ES-I3 (cell line): ENCODE measurements around the gene HS3ST4.

ENCODE experiments used
- H3K36me3 ChIP-seq: 2 replicates; pipeline ENCODE4 v1.6.1; 2013; ENCODE audit warnings: mild to moderate bottlenecking, low read length, control low read depth, moderate library complexity; ENCODE audit not compliant: insufficient read depth
- H3K4me1 ChIP-seq: 2 replicates; pipeline ENCODE4 v1.6.1; 2013; ENCODE audit warnings: mild to moderate bottlenecking, control low read depth, low read length; ENCODE audit not compliant: insufficient read depth
- H3K9ac ChIP-seq: 2 replicates; pipeline ENCODE4 v1.6.1; 2013; ENCODE audit warnings: low read depth, mild to moderate bottlenecking, low read length, moderate library complexity
- H3K9me3 ChIP-seq: 2 replicates; pipeline ENCODE4 v1.6.1; 2013; ENCODE audit warnings: mild to moderate bottlenecking, low read length, moderate library complexity; ENCODE audit not compliant: control insufficient read depth, insufficient read depth

Gene HS3ST4

DNA sequence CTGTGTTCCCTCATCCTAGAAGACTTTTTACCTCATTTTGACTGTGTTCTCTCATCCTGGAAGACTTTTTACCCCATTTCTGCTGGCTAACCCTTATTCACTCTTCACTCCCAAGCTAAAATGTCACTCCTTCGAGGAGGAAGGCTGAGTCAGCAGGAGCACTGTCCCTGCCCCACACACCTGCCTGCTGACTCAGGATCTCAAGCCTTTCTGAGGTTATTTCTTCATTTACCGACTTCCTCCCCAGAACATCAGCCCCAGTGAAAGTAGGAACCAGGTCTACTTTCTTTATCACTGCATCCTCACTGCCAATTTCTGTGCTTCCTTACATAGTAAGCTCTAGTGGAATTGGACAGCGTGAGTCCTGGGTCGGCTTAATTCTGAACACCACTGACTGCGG, 220.6 kb downstream of the HS3ST4 start:
- Histone ChIP-seq H3K9me3 (no peaks in the 10 kb centered on the region), H3K36me3 (no peaks in the 10 kb centered on the region), H3K4me1 (peaks cover 9% of the 10 kb centered on the region; the same call in 1 of the 2 replicates), H3K9ac (no peak overlapping the region)

DNA sequence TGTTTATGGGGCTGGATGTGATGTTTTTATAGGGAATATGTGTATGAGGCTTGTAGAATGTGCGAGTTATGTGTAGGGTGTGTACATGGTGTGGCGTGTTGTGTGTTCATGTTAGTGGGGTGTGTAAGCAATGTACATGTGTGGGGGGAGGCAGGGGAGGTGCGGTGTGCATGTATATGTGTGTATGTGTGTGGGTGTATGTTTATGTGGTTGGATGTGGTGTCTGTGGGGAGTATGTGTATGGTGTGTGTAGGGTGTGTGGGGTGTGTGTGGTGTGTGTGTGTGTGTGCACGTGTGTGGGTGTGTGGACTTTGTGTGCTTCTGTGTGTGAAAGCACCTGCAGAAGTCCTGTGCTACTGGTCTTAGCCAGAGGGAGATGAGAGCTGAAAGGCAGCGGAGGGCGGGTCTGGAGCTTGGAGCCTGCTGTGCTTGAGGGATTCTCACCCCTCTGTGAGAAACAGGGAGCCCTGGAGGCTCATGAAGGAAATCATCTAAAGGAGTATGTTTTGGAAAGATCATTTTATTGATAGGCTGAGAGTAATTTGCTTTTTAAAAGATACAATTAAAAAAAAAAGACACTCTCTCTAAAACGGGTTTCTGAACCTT, 222.7 kb downstream of the HS3ST4 start:
- Histone ChIP-seq H3K9ac (no peak overlapping the region), H3K4me1 (peaks cover 9% of the 10 kb centered on the region; the same call in 1 of the 2 replicates), H3K36me3 (no peaks in the 10 kb centered on the region), H3K9me3 (no peaks in the 10 kb centered on the region)

DNA sequence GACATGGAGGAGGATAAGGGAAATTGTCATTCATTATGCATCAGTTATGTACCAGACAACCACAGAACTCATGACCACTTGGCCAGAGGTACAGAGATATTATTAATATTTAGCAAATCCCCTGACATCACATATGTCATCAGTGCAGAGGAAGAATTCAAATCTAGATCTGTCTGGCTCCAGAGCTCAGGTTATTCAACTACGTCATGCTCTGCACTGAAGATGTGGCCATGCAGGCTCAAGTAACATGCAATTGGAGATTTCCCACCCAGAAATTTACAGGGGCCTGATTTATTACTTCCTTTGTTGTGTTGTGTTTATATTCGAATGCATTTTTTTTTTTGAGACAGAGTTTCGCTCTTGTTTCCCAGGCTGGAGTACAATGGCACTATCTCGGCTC, 224.3 kb downstream of the HS3ST4 start:
- H3K9ac ChIP-seq, result no peak overlapping the region
- no peaks in the 10 kb centered on the region for H3K9me3 ChIP-seq
- peaks cover 9% of the 10 kb centered on the region; the same call in 1 of the 2 replicates for H3K4me1 ChIP-seq
- H3K36me3 ChIP-seq, result no peaks in the 10 kb centered on the region

DNA sequence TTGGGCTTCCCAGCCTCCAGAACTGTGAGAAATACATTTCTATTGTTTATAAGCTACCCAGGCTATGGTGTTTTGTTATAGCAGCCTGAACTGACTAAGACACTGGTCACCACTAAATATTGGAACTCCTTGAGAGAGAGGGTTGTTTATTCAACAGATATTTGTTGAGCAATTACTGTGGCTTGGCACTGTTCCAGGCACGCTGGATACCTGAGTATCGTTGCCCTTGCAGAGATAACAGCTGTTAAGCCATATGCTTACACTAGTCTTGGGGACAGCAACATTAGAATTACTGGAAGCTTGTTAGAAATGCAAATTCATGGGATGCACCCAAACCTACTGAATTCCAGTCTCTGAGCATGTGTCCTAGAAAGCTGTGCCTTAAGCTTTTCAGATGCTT, 230.7 kb downstream of the HS3ST4 start:
- no peaks in the 10 kb centered on the region for H3K9me3 ChIP-seq
- no peaks in the 10 kb centered on the region for H3K36me3 ChIP-seq
- no peak overlapping the region for H3K9ac ChIP-seq
- H3K4me1 ChIP-seq, result no peaks in the 10 kb centered on the region

DNA sequence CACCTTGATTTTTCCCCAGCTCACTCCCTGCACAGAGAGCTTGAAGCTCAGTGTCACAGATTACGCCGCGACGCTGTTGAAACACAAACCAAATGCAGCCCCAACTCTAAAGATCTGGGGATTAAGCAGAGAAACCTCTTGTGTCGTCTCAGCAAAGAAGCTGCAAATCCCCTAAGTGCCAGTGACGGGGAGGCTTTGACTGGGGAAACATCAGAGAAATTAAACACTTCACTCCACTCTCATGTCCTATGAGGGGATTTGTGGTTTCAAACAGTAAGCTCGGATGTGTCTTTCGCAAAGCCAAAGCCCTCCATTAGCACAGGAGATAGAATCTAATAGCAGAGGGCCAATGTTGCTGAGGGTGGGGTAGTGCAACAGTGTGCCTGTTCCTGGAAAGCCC, 233.7 kb downstream of the HS3ST4 start:
- H3K9me3 ChIP-seq, result no peaks in the 10 kb centered on the region
- no peaks in the 10 kb centered on the region for H3K36me3 ChIP-seq
- no peak overlapping the region for H3K9ac ChIP-seq
- H3K4me1 ChIP-seq, result no peaks in the 10 kb centered on the region

DNA sequence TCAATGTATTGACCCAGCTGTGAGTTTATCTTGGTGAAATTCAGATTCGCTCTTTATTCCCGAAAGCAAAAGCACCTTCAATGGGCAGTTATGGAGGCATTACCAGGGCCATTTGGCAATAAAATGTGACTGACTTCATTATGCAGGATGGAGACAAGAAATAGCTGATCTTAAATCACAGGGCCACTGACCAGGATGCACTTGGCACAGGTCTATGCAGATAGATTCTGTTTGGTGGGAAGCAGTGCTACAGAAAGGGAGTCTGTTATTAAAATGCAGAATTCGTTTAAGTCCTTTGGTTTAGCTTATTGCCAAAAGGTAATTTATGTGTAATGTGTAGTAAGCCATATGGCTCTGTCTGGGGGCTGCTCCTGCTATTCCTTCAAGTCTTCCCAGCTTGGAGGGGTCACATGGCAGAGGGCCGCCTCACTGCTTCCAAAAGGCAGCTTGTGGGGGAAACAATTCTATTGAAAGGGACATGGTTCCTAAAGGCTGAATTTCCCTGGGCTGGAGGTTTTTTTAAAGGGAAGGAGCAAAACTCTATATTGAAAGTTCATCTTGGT, 239.8 kb downstream of the HS3ST4 start:
- Histone ChIP-seq H3K4me1 (no peaks in the 10 kb centered on the region), H3K9me3 (no peaks in the 10 kb centered on the region), H3K9ac (no peak overlapping the region), H3K36me3 (no peaks in the 10 kb centered on the region)

DNA sequence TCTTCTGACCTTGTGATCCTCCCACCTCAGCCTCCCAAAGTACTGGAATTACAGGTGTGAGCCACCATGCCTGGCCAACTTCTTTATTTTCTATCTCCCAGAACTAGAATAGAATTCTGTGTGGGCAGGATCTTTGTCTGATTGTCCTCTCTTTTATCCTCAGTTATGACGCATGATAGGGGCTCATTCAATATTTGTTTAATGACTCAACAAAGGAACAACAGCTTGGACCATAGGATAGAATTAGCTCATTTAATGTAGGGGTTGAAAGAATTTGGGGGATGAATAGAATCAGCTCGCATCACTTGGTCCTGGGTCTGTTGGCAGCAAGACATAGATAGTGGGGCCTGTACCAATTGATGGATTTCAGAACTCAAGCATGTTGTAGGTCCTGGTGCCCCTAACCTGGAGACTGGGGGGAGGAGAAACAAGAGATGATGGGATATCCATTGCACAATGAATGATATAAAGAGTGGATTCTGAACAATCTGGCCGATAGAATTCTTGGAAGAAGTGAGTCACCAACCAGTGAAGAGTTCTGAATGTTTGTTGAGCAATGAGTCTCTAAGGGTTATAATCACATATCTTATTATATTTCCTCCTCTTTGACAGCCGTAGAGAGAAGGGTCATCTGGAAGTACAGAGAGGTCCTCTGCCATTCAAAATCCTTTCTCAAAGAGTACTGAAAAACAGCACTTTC, 250.2 kb downstream of the HS3ST4 start:
- Histone ChIP-seq H3K9ac (no peak overlapping the region), H3K9me3 (peaks cover 9% of the 10 kb centered on the region), H3K36me3 (no peaks in the 10 kb centered on the region), H3K4me1 (no peaks in the 10 kb centered on the region)

DNA sequence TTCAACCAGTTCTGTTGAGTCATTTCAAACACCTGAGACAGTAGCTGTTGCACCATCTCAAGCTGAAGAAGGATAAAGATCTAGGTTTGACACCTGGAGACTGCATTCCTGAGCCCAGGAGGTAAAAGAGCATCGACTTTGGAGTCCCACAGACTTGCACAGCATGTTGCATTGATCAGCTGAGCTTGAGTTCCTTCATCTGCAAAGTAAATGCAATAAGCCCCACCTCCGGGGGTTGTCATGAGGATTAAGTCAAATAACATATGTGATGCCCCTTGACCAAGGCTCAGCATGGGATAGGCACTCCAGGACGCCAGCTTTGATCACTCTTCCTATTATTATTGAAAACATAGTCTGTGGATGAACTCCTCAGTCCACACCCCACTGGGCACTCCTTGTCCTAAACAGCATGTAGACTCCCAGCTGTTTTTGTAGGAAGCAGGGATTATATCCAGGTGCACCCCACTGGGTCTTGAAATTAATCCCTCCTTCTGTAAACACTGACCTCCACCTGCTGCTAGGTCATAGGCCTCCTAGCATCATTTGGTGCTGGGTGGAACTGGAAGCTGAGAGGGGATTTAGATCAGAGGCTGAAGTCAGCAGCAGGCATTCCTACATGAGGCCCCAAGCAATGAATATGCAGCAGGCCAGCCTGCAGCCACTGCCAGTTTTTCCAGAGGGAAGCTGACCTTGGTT, 259.0 kb downstream of the HS3ST4 start:
- no peaks in the 10 kb centered on the region; the same call in 1 of the 2 replicates for H3K9me3 ChIP-seq
- H3K4me1 ChIP-seq, result peaks cover 29% of the 10 kb centered on the region; the same call in 1 of the 2 replicates
- no peaks in the 10 kb centered on the region for H3K36me3 ChIP-seq
- no peak overlapping the region for H3K9ac ChIP-seq

DNA sequence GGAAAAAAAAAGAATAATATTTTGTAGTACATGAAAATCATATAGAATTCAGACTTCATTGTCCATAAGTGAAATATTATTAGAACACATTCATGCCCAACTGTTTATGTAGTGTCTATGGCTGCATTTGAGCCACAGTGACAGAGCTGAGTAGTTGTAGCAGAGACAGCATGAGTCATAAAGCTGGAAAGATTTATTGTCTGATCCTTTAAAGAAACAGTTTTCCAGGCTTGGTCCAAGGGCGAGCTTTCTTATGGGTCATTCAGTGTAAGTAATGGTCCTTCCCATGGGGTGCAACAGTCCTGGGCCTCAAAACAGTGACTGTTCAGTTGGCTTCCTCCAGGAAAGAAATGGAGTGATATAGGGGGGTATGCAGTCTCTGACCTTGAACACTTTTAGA, 260.2 kb downstream of the HS3ST4 start:
- no peak overlapping the region for H3K9ac ChIP-seq
- no peaks in the 10 kb centered on the region for H3K9me3 ChIP-seq
- H3K36me3 ChIP-seq, result no peaks in the 10 kb centered on the region
- peaks cover 29% of the 10 kb centered on the region; the same call in 1 of the 2 replicates for H3K4me1 ChIP-seq

DNA sequence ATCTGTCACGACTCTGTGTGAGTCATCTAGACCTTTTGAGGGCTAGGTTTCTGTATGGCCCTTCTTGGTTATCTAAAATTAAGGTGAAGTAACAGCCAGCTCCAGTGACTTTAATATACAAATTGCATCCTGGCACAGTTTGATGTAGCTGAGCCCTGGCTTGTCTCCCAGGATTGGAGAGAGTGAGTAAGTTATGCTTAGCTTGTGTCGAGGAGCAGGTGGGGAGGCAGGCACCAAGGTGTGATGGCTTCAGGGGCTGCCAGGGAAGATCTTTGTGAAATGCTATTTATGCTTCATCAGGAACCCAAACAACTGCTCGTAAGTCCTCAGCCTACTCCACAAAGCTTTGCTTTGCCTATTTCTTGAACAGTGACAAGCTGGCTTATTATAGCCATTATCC, 261.2 kb downstream of the HS3ST4 start:
- H3K9ac ChIP-seq, result no peak overlapping the region
- H3K9me3 ChIP-seq, result no peaks in the 10 kb centered on the region
- peaks cover 29% of the 10 kb centered on the region; the same call in 1 of the 2 replicates for H3K4me1 ChIP-seq
- no peaks in the 10 kb centered on the region for H3K36me3 ChIP-seq

DNA sequence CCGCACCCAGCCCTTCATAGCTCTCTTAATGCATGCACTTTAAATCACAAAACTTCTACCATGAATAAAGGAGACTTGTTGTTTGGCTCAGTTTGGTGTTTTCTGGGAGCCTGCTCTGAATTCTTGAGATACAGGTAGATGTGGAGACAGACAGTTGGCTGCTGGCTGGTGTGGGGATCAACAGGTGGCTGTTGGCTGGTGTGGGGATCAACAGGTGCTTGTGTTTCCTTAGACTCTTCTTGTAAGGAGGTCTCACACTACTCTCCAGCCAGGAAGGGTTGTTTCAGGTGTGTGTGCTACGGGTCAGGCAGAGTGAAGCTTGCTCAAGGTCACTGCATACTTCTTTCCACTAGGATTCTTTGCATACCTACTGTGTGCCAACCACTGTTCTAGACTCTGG, 265.9 kb downstream of the HS3ST4 start:
- H3K4me1 ChIP-seq, result no peaks in the 10 kb centered on the region
- no peak overlapping the region for H3K9ac ChIP-seq
- no peaks in the 10 kb centered on the region for H3K9me3 ChIP-seq
- no peaks in the 10 kb centered on the region for H3K36me3 ChIP-seq

DNA sequence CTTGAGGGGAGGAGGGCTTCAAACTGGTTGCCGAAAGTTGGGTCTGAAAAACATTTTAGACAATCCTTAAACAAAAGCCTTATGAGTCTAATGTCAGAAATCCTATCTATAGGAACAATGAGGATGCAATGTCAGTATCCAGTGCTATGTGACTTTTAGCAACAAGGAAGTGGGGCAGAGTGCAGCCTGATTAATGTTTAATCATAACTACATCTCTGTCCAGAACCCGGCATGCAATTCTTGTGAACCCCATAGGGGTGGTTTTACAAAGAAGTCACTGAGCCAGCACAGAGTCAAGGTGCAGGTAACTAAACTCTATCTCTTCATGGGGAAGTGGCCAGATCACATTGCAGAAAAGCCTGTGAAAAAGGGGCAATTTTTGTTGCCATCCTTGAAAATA, 267.5 kb downstream of the HS3ST4 start:
- Histone ChIP-seq H3K9me3 (no peaks in the 10 kb centered on the region), H3K9ac (no peak overlapping the region), H3K4me1 (no peaks in the 10 kb centered on the region), H3K36me3 (no peaks in the 10 kb centered on the region)

DNA sequence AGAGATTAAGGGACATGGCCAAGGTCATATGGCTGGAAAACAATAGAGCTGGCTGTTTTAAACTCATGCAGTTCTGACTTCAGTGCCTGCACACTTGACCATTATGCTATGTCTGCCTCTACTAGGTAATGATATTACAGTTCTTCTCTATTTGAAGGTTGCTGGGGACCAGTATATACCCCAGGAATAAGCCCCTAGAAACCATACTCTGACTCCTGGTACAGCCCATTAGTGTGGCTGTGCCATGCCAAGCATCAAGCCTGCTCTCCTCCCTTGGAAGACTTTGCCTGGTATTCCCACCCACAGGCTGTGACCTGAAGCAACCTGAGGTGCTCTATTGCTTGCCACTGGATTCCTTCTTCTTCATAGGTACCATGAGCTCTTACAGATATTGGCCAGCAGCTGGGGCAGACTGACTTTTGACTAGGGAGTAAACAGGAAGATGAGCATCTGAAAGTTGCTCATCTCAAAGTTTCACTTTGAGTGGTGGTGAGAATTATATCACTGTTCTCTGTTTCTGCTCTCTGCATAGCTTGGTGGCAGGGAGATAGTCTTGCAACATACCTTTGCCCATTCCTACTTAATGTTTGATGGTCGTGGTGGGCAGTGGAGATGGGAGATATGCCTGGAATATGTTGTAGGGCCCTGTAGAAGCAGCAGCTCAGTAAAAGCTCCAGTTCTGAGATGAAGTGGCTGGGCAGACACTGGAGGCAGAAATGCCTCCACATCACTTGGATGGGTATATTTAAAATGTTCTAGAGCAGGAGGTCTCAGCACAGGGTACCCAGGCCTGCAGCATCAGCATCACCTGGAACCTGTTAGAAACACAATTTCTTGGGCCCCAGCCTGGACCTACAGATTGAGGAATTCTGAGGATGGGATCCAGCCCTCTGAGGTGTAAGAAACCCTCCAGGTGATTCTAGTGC, 274.7 kb downstream of the HS3ST4 start:
- Histone ChIP-seq H3K36me3 (no peaks in the 10 kb centered on the region), H3K9me3 (no peaks in the 10 kb centered on the region), H3K4me1 (no peaks in the 10 kb centered on the region), H3K9ac (no peak overlapping the region)

DNA sequence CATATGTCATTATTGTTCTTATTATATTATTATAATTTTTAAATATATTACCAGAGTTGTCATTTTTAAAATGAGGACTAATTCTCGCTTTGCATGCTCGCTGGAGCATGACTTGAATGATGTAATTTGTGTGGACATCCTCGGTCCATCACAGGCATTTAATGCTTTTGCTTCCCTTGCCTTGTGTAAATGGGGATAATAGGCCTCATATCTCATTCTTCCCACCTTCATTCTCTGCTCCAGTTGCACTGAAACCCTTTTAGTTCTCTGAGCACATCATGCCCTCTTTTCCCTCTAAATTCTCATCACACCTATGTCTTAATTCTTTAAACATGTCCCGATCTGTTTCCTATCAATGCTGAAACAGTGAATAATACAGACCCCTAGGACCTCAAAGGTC, 285.4 kb downstream of the HS3ST4 start:
- Histone ChIP-seq H3K9me3 (no peaks in the 10 kb centered on the region; the same call in 1 of the 2 replicates), H3K36me3 (no peaks in the 10 kb centered on the region), H3K4me1 (no peaks in the 10 kb centered on the region), H3K9ac (no peak overlapping the region)
